ENCODE data around the gene EIF3C.
"Not testable (repeated sequence)": the region's sequence is repeated elsewhere in the genome, so short reads cannot be mapped to it uniquely, and the experiment has no call there.

Gene EIF3C

GRCh38 chr16:28731253-28731652 lies 20.0 kb downstream of the EIF3C start:
- H3K27me3 ChIP-seq; H3K4me1 ChIP-seq (ENCODE audit: control insufficient read depth in 1 of 2, insufficient read depth in 1 of 2, low read depth in 1 of 2, low read length in 1 of 2); H3K27ac ChIP-seq; H3K4me3 ChIP-seq (ENCODE audit: low read depth in 1 of 2, low read length in 1 of 2); H3K36me3 ChIP-seq; H3K9me3 ChIP-seq: not testable (repeated sequence)

GRCh38 chr16:28732455-28733124 lies 21.3 kb downstream of the EIF3C start:
- H3K27ac ChIP-seq; H3K9me3 ChIP-seq; H3K4me3 ChIP-seq (ENCODE audit: low read depth in 1 of 2, low read length in 1 of 2); H3K27me3 ChIP-seq; H3K4me1 ChIP-seq (ENCODE audit: control insufficient read depth in 1 of 2, insufficient read depth in 1 of 2, low read depth in 1 of 2, low read length in 1 of 2); H3K36me3 ChIP-seq: not testable (repeated sequence)

GRCh38 chr16:28739787-28740186 lies 28.5 kb downstream of the EIF3C start:
- not testable (repeated sequence) for H3K27ac ChIP-seq; H3K36me3 ChIP-seq; H3K4me3 ChIP-seq (ENCODE audit: low read depth in 1 of 2, low read length in 1 of 2); H3K27me3 ChIP-seq; H3K4me1 ChIP-seq (ENCODE audit: control insufficient read depth in 1 of 2, insufficient read depth in 1 of 2, low read depth in 1 of 2, low read length in 1 of 2); H3K9me3 ChIP-seq

GRCh38 chr16:28740631-28741030 lies 29.4 kb downstream of the EIF3C start:
- H3K4me3 ChIP-seq (ENCODE audit: low read depth in 1 of 2, low read length in 1 of 2); H3K4me1 ChIP-seq (ENCODE audit: control insufficient read depth in 1 of 2, insufficient read depth in 1 of 2, low read depth in 1 of 2, low read length in 1 of 2); H3K36me3 ChIP-seq; H3K27ac ChIP-seq; H3K27me3 ChIP-seq; H3K9me3 ChIP-seq: not testable (repeated sequence)

- H3K27me3 ChIP-seq; H3K9me3 ChIP-seq; H3K4me1 ChIP-seq (ENCODE audit: control insufficient read depth in 1 of 2, insufficient read depth in 1 of 2, low read depth in 1 of 2, low read length in 1 of 2); H3K36me3 ChIP-seq; H3K27ac ChIP-seq; H3K4me3 ChIP-seq (ENCODE audit: low read depth in 1 of 2, low read length in 1 of 2): not testable (repeated sequence)
Measured at GRCh38 chr16:28741295-28741694, 30.0 kb downstream of the EIF3C start.

- not testable (repeated sequence) for H3K27me3 ChIP-seq; H3K4me1 ChIP-seq (ENCODE audit: control insufficient read depth in 1 of 2, insufficient read depth in 1 of 2, low read depth in 1 of 2, low read length in 1 of 2); H3K27ac ChIP-seq; H3K4me3 ChIP-seq (ENCODE audit: low read depth in 1 of 2, low read length in 1 of 2); H3K9me3 ChIP-seq; H3K36me3 ChIP-seq
Measured at GRCh38 chr16:28746618-28747350, 35.5 kb downstream of the EIF3C start.

GRCh38 chr16:28749997-28750465 lies 38.8 kb downstream of the EIF3C start:
- H3K4me1 ChIP-seq (ENCODE audit: control insufficient read depth in 1 of 2, insufficient read depth in 1 of 2, low read depth in 1 of 2, low read length in 1 of 2); H3K27me3 ChIP-seq; H3K36me3 ChIP-seq; H3K9me3 ChIP-seq; H3K4me3 ChIP-seq (ENCODE audit: low read depth in 1 of 2, low read length in 1 of 2); H3K27ac ChIP-seq: not testable (repeated sequence)

- not testable (repeated sequence) for H3K27me3 ChIP-seq; H3K4me1 ChIP-seq (ENCODE audit: control insufficient read depth in 1 of 2, insufficient read depth in 1 of 2, low read depth in 1 of 2, low read length in 1 of 2); H3K27ac ChIP-seq
Measured at GRCh38 chr16:28750469-28751067, 39.3 kb downstream of the EIF3C start.

GRCh38 chr16:28751487-28751886 lies 40.2 kb downstream of the EIF3C start, which contains the start of gene NPIPB9:
Gene NPIPB9 (plus strand): TSS chr16:28751787.
- H3K9me3 ChIP-seq; H3K36me3 ChIP-seq; H3K4me3 ChIP-seq (ENCODE audit: low read depth in 1 of 2, low read length in 1 of 2); H3K27ac ChIP-seq; H3K27me3 ChIP-seq; H3K4me1 ChIP-seq (ENCODE audit: control insufficient read depth in 1 of 2, insufficient read depth in 1 of 2, low read depth in 1 of 2, low read length in 1 of 2): not testable (repeated sequence)

More at GRCh38 chr16:28750469-28751067, 39.3 kb downstream of the EIF3C start:
- H3K36me3 ChIP-seq; H3K9me3 ChIP-seq; H3K4me3 ChIP-seq (ENCODE audit: low read depth in 1 of 2, low read length in 1 of 2): not testable (repeated sequence)

GRCh38 chr16:28781697-28782096 lies 70.4 kb downstream of the EIF3C start:
- H3K36me3 ChIP-seq, H3K27me3 ChIP-seq, H3K9me3 ChIP-seq: not testable (repeated sequence)

GRCh38 chr16:28782357-28782756 lies 71.1 kb downstream of the EIF3C start:
- not testable (repeated sequence) for H3K4me3 ChIP-seq (ENCODE audit: low read depth in 1 of 2, low read length in 1 of 2); H3K4me1 ChIP-seq (ENCODE audit: control insufficient read depth in 1 of 2, insufficient read depth in 1 of 2, low read depth in 1 of 2, low read length in 1 of 2); H3K27ac ChIP-seq; H3K9me3 ChIP-seq; H3K27me3 ChIP-seq; H3K36me3 ChIP-seq

More at GRCh38 chr16:28781697-28782096, 70.4 kb downstream of the EIF3C start:
- H3K27ac ChIP-seq; H3K4me3 ChIP-seq (ENCODE audit: low read depth in 1 of 2, low read length in 1 of 2); H3K4me1 ChIP-seq (ENCODE audit: control insufficient read depth in 1 of 2, insufficient read depth in 1 of 2, low read depth in 1 of 2, low read length in 1 of 2): not testable (repeated sequence)

All from neutrophil (primary cell).